Hepatocyte (in vitro differentiated cells): Measurements from ENCODE around the gene WDR1.

ENCODE experiments used
- EZH2 ChIP-seq: fragments of 200-600 bp; sonication (generic); IDR thresholded peaks from 2 replicates; pipeline ENCODE4 v1.6.1; 2016; ENCODE audit warnings: antibody characterized with exemption, mild to moderate bottlenecking, borderline replicate concordance
- EZH2phosphoT487 ChIP-seq: fragments of 200-600 bp; sonication (generic); IDR thresholded peaks from one replicate; pipeline ENCODE4 v1.6.1; 2018; ENCODE audit warnings: antibody characterized with exemption, mild to moderate bottlenecking, low read depth, moderate library complexity; ENCODE audit not compliant: unreplicated experiment, severe bottlenecking
- TF ChIP-seq, protein P1 (sequence below): fragments of 200-600 bp; sonication (generic); IDR thresholded peaks from 2 replicates; pipeline ENCODE4 v1.5.1; 2016; ENCODE audit warnings: antibody characterized with exemption, mild to moderate bottlenecking; ENCODE audit not compliant: poor library complexity

GRCh38 chr4:10093271-10093621 is 23.4 kb downstream of the WDR1 start:
- TF ChIP-seq, protein P1, sequence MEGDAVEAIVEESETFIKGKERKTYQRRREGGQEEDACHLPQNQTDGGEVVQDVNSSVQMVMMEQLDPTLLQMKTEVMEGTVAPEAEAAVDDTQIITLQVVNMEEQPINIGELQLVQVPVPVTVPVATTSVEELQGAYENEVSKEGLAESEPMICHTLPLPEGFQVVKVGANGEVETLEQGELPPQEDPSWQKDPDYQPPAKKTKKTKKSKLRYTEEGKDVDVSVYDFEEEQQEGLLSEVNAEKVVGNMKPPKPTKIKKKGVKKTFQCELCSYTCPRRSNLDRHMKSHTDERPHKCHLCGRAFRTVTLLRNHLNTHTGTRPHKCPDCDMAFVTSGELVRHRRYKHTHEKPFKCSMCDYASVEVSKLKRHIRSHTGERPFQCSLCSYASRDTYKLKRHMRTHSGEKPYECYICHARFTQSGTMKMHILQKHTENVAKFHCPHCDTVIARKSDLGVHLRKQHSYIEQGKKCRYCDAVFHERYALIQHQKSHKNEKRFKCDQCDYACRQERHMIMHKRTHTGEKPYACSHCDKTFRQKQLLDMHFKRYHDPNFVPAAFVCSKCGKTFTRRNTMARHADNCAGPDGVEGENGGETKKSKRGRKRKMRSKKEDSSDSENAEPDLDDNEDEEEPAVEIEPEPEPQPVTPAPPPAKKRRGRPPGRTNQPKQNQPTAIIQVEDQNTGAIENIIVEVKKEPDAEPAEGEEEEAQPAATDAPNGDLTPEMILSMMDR = no peak
- TF ChIP-seq EZH2 (no peak), EZH2phosphoT487 (no peak)
